HEK293 (cell line): ENCODE data around the gene ASGR2.

ENCODE experiments used
- CTCF ChIA-PET: fragments of 350-600 bp; formaldehyde crosslinking; extraction: SDS; loops from one replicate; lab custom pipeline; 2021; ENCODE audit warnings: antibody characterized with exemption; lab: Yijun Ruan, JAX
- POLR2A ChIA-PET: fragments of 300-600 bp; formaldehyde crosslinking; extraction: SDS; loops from one replicate; lab custom pipeline; 2020; ENCODE audit warnings: antibody characterized with exemption, inconsistent platforms; lab: Yijun Ruan, JAX
- H3K27ac ChIP-seq: fragments of 200-500 bp; sonication (Bioruptor generic); 2 replicates; pipeline ENCODE4 v1.5.1; 2014; ENCODE audit warnings: low read depth, low read length, control low read depth, inconsistent platforms; ENCODE audit errors: extremely low read depth
- H3K36me3 ChIP-seq, 2 experiments: fragments of 200-500 bp in 1 of 2; sonication (Bioruptor generic) in 1 of 2; 1 replicate in 1 of 2; 2 replicates in 1 of 2; pipeline ENCODE4 v1.5.1; 2014 to 2017; ENCODE audit warnings: inconsistent platforms in 2 of 2, low read length in 2 of 2; ENCODE audit not compliant: control insufficient read depth in 2 of 2, insufficient read depth in 1 of 2
- H3K4me1 ChIP-seq: fragments of 200-500 bp; sonication (Bioruptor generic); 2 replicates; pipeline ENCODE4 v1.5.1; 2014; ENCODE audit warnings: mild to moderate bottlenecking, low read length, inconsistent platforms; ENCODE audit not compliant: control insufficient read depth, insufficient read depth
- H3K4me3 ChIP-seq: 2 replicates; pipeline ENCODE4 v1.5.1; 2011; ENCODE audit warnings: low read depth, mild to moderate bottlenecking, control low read depth, low read length, moderate library complexity
- H3K9me3 ChIP-seq: fragments of 200-500 bp; sonication (Bioruptor generic); 2 replicates; pipeline ENCODE4 v1.5.1; 2014; ENCODE audit warnings: low read depth, low read length, inconsistent platforms; ENCODE audit not compliant: control insufficient read depth, insufficient read depth
- BCL11A ChIP-seq: fragments of 450-650 bp; formaldehyde crosslinking; IDR thresholded peaks from 2 replicates; pipeline ENCODE4 v1.5.1; 2016; ENCODE audit warnings: low read depth, missing biosample characterization, missing genetic modification characterization
- BCL11B ChIP-seq: fragments of 450-650 bp; formaldehyde crosslinking; IDR thresholded peaks from 2 replicates; pipeline ENCODE4 v1.5.1; 2016; ENCODE audit warnings: low read depth, missing biosample characterization, missing genetic modification characterization
- FEZF1 ChIP-seq: fragments of 450-650 bp; formaldehyde crosslinking; IDR thresholded peaks from 2 replicates; pipeline ENCODE4 v1.5.1; 2016; ENCODE audit warnings: missing biosample characterization, missing genetic modification characterization
- GLIS1 ChIP-seq: fragments of 450-650 bp; formaldehyde crosslinking; IDR thresholded peaks from 2 replicates; pipeline ENCODE4 v1.5.1; 2016; ENCODE audit warnings: missing biosample characterization, missing genetic modification characterization
- REPIN1 ChIP-seq: fragments of 450-650 bp; formaldehyde crosslinking; IDR thresholded peaks from 2 replicates; pipeline ENCODE4 v1.5.1; 2017; ENCODE audit warnings: missing biosample characterization, missing genetic modification characterization, low read depth
- SCRT1 ChIP-seq: fragments of 450-650 bp; formaldehyde crosslinking; IDR thresholded peaks from 2 replicates; pipeline ENCODE4 v1.5.1; 2016; ENCODE audit warnings: missing biosample characterization, missing genetic modification characterization, borderline replicate concordance
- ZBTB1 ChIP-seq: fragments of 450-650 bp; formaldehyde crosslinking; IDR thresholded peaks from 2 replicates; pipeline ENCODE4 v1.5.1; 2016; ENCODE audit warnings: missing biosample characterization, missing genetic modification characterization
- ZBTB48 ChIP-seq: fragments of 450-650 bp; formaldehyde crosslinking; IDR thresholded peaks from 2 replicates; pipeline ENCODE4 v1.5.1; 2016; ENCODE audit warnings: missing biosample characterization, missing genetic modification characterization
- ZFP69B ChIP-seq: fragments of 450-650 bp; formaldehyde crosslinking; IDR thresholded peaks from 2 replicates; pipeline ENCODE4 v1.5.1; 2016; ENCODE audit warnings: missing biosample characterization, missing genetic modification characterization
- ZNF140 ChIP-seq: fragments of 450-650 bp; formaldehyde crosslinking; IDR thresholded peaks from 2 replicates; pipeline ENCODE4 v1.5.1; 2016; ENCODE audit warnings: missing biosample characterization, missing genetic modification characterization
- ZNF169 ChIP-seq: fragments of 450-650 bp; formaldehyde crosslinking; IDR thresholded peaks from 2 replicates; pipeline ENCODE4 v1.5.1; 2016; ENCODE audit warnings: missing biosample characterization, missing genetic modification characterization
- ZNF24 ChIP-seq: fragments of 450-650 bp; formaldehyde crosslinking; IDR thresholded peaks from 2 replicates; pipeline ENCODE4 v1.5.1; 2016; ENCODE audit warnings: missing biosample characterization, missing genetic modification characterization
- ZNF473 ChIP-seq: fragments of 450-650 bp; formaldehyde crosslinking; IDR thresholded peaks from 2 replicates; pipeline ENCODE4 v1.5.1; 2017; ENCODE audit warnings: missing biosample characterization, missing genetic modification characterization
- ZNF510 ChIP-seq: fragments of 450-650 bp; formaldehyde crosslinking; IDR thresholded peaks from 2 replicates; pipeline ENCODE4 v1.5.1; 2018; ENCODE audit warnings: mild to moderate bottlenecking, missing genetic modification characterization, missing biosample characterization; ENCODE audit not compliant: insufficient replicate concordance
- ZNF514 ChIP-seq: fragments of 450-650 bp; formaldehyde crosslinking; IDR thresholded peaks from 2 replicates; pipeline ENCODE4 v1.5.1; 2016; ENCODE audit warnings: missing biosample characterization, missing genetic modification characterization
- ZNF521 ChIP-seq: fragments of 450-650 bp; formaldehyde crosslinking; IDR thresholded peaks from 2 replicates; pipeline ENCODE4 v1.5.1; 2017; ENCODE audit warnings: missing biosample characterization, mild to moderate bottlenecking, missing genetic modification characterization
- ZNF530 ChIP-seq: fragments of 450-650 bp; formaldehyde crosslinking; IDR thresholded peaks from 2 replicates; pipeline ENCODE4 v1.5.1; 2016; ENCODE audit warnings: low read depth, missing biosample characterization, missing genetic modification characterization
- ZNF560 ChIP-seq: fragments of 450-650 bp; formaldehyde crosslinking; IDR thresholded peaks from 2 replicates; pipeline ENCODE4 v1.5.1; 2017; ENCODE audit warnings: missing biosample characterization, missing genetic modification characterization, borderline replicate concordance
- ZNF571 ChIP-seq: fragments of 450-650 bp; formaldehyde crosslinking; IDR thresholded peaks from 2 replicates; pipeline ENCODE4 v1.5.0; 2017; ENCODE audit warnings: missing biosample characterization, missing genetic modification characterization
- ZNF585B ChIP-seq: fragments of 450-650 bp; formaldehyde crosslinking; IDR thresholded peaks from 2 replicates; pipeline ENCODE4 v1.5.1; 2016; ENCODE audit warnings: missing biosample characterization, missing genetic modification characterization
- ZNF629 ChIP-seq: fragments of 450-650 bp; formaldehyde crosslinking; IDR thresholded peaks from 2 replicates; pipeline ENCODE4 v1.5.1; 2017; ENCODE audit warnings: missing biosample characterization, missing genetic modification characterization
- ZNF660 ChIP-seq: fragments of 450-650 bp; IDR thresholded peaks from 2 replicates; pipeline ENCODE4 v1.5.1; 2018; ENCODE audit warnings: missing biosample characterization, mild to moderate bottlenecking, missing genetic modification characterization
- ZNF670 ChIP-seq: fragments of 450-650 bp; formaldehyde crosslinking; IDR thresholded peaks from 2 replicates; pipeline ENCODE4 v1.5.1; 2016; ENCODE audit warnings: missing biosample characterization, missing genetic modification characterization, low read depth
- ZNF707 ChIP-seq: fragments of 450-650 bp; formaldehyde crosslinking; IDR thresholded peaks from 2 replicates; pipeline ENCODE4 v1.5.1; 2016; ENCODE audit warnings: missing biosample characterization, missing genetic modification characterization
- ZNF76 ChIP-seq: fragments of 450-650 bp; formaldehyde crosslinking; IDR thresholded peaks from 2 replicates; pipeline ENCODE4; 2016; ENCODE audit warnings: low read depth, missing biosample characterization, missing genetic modification characterization, borderline replicate concordance
- ZNF792 ChIP-seq: fragments of 450-650 bp; formaldehyde crosslinking; IDR thresholded peaks from 2 replicates; pipeline ENCODE4 v1.5.1; 2016; ENCODE audit warnings: missing biosample characterization, missing genetic modification characterization
- ZNF837 ChIP-seq: fragments of 450-650 bp; formaldehyde crosslinking; IDR thresholded peaks from 2 replicates; pipeline ENCODE4 v1.5.1; 2016; ENCODE audit warnings: missing biosample characterization, missing genetic modification characterization
- TF ChIP-seq, protein P1 (sequence below): fragments of 450-650 bp; formaldehyde crosslinking; IDR thresholded peaks from 2 replicates; pipeline ENCODE4 v1.5.1; 2017; ENCODE audit warnings: missing biosample characterization, mild to moderate bottlenecking, missing genetic modification characterization, moderate library complexity
- TF ChIP-seq, protein P2 (sequence below): fragments of 450-650 bp; formaldehyde crosslinking; IDR thresholded peaks from 2 replicates; pipeline ENCODE4 v1.5.1; 2016; ENCODE audit warnings: missing biosample characterization, missing genetic modification characterization
- TF ChIP-seq, protein P3 (sequence below): fragments of 450-650 bp; formaldehyde crosslinking; optimal IDR thresholded peaks from 2 replicates; pipeline ENCODE3; 2016; ENCODE audit warnings: missing biosample characterization, mild to moderate bottlenecking, missing genetic modification characterization
- TF ChIP-seq, protein P4 (sequence below): fragments of 450-650 bp; formaldehyde crosslinking; IDR thresholded peaks from 2 replicates; pipeline ENCODE4 v1.5.1; 2016; ENCODE audit warnings: missing biosample characterization, missing genetic modification characterization

ASGR2 gene

DNA sequence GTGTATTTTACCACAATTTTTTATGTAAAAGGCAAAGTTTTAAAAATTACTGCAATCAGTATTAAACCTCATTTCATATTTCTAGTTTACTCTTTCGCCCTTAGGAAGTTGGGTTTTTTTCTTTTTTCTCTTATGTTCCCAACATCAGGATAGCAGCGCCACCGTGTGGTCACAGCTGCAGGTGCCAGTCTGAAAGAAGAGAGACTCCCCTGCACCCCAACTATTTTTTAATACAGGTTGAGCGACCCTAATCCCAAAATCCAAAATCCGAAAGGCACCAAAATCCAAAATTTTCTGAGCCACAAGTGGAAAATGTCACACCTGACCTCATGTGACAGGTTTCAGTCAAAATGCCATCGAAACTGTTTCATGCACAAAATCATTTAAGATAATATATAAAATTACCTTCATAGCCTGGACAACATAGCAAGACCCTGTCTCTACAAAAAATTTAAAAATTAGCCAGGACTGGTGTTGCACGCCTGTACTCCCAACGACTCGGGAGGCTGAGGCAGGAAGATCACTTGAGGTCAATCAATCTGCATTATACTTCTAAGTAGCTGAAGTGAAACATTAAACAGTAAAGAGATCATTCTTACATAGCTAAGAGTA, 21.8 kb upstream of the ASGR2 start (continued):
- TF ChIP-seq, protein P1, sequence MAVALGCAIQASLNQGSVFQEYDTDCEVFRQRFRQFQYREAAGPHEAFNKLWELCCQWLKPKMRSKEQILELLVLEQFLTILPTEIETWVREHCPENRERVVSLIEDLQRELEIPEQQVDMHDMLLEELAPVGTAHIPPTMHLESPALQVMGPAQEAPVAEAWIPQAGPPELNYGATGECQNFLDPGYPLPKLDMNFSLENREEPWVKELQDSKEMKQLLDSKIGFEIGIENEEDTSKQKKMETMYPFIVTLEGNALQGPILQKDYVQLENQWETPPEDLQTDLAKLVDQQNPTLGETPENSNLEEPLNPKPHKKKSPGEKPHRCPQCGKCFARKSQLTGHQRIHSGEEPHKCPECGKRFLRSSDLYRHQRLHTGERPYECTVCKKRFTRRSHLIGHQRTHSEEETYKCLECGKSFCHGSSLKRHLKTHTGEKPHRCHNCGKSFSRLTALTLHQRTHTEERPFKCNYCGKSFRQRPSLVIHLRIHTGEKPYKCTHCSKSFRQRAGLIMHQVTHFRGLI (tag by site-specific recombination) = no peak
- TF ChIP-seq ZNF629 (tag by site-specific recombination) (0 out of 2 replicates have a peak, but pooled peaks have one; percentile 9), ZNF530 (tag by site-specific recombination) (no peak), ZNF169 (tag by site-specific recombination) (no peak), ZNF792 (tag by site-specific recombination) (no peak), ZNF585B (no peak)
- TF ChIP-seq, protein P2, sequence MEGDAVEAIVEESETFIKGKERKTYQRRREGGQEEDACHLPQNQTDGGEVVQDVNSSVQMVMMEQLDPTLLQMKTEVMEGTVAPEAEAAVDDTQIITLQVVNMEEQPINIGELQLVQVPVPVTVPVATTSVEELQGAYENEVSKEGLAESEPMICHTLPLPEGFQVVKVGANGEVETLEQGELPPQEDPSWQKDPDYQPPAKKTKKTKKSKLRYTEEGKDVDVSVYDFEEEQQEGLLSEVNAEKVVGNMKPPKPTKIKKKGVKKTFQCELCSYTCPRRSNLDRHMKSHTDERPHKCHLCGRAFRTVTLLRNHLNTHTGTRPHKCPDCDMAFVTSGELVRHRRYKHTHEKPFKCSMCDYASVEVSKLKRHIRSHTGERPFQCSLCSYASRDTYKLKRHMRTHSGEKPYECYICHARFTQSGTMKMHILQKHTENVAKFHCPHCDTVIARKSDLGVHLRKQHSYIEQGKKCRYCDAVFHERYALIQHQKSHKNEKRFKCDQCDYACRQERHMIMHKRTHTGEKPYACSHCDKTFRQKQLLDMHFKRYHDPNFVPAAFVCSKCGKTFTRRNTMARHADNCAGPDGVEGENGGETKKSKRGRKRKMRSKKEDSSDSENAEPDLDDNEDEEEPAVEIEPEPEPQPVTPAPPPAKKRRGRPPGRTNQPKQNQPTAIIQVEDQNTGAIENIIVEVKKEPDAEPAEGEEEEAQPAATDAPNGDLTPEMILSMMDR (tag by site-specific recombination) = peak; percentile 44; the same call in 1 of the 2 replicates

DNA sequence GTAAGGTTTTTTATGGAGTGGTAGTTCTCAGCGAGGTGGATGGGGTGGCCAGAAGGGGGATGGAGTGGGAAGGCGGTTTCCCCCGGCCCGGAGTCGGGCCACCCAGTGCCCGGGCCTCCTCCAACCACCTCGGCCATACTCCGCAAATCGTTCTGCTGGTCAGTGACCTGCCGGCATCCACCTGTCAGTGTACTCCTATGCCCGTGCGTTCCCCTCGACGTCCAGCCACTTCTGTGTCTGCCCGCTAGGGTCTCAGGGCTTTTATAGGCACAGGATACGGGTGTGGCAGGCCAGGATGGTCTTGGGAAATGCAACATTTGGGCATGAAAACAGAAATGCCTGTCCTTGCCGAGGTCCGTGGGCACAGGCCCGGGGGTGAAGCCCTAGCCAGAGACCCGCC, 19.3 kb upstream of the ASGR2 start:
- POLR2A ChIA-PET = no interaction called here
- no peak for TF ChIP-seq ZFP69B
- no peak for TF ChIP-seq ZNF514 (tag by site-specific recombination)
- TF ChIP-seq ZNF473 (tag by site-specific recombination) = no peak
- TF ChIP-seq ZNF521 = no peak
- no peak for TF ChIP-seq ZNF670
- TF ChIP-seq ZNF140 (tag by site-specific recombination) = no peak
- TF ChIP-seq GLIS1 (tag by site-specific recombination) = no peak
- no peak for TF ChIP-seq REPIN1 (tag by site-specific recombination)
- no peak overlapping the region for H3K4me3 ChIP-seq
- no peaks in the 10 kb centered on the region for H3K36me3 ChIP-seq
- CTCF ChIA-PET = interaction anchor here (0.6 to 17.9 kb wide), 7 partner anchors 8 to 154 kb away, joined by 3 to 388 read pairs (median 4); partner anchors contain the start of gene SLC16A11
- H3K9me3 ChIP-seq = no peaks in the 10 kb centered on the region
- H3K4me1 ChIP-seq = no peaks in the 10 kb centered on the region
- no peak overlapping the region for H3K27ac ChIP-seq

DNA sequence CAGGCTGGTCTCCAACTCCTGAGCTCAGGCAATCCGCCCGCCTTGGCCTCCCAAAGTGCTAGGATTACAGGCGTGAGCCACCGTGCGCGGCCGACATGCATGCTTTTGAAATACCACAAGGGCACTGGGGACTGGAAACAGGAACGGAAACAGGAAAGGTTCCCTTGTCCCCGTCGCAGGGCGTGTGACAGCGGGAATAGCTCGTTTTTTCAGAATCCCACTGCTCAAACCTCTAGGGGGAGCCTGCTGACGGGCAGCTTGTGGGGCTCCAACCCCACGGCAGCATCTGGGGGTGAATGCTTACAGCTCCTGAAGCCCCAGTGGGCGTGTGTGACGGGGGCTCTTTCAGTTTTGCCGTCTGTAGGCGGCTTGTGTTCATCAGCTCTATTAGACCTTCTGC, 18.8 kb upstream of the ASGR2 start:
- POLR2A ChIA-PET = no interaction called here
- Histone ChIP-seq H3K27ac (no peak overlapping the region), H3K4me3 (no peak overlapping the region), H3K9me3 (no peaks in the 10 kb centered on the region), H3K36me3 (no peaks in the 10 kb centered on the region), H3K4me1 (no peaks in the 10 kb centered on the region)
- CTCF ChIA-PET = interaction anchor here (0.6 to 17.9 kb wide), 7 partner anchors 8 to 155 kb away, joined by 3 to 388 read pairs (median 4); partner anchors contain the start of gene SLC16A11
- TF ChIP-seq ZNF560 (no peak), ZBTB48 (no peak), ZNF707 (tag by site-specific recombination) (no peak), SCRT1 (tag by site-specific recombination) (no peak), ZBTB1 (no peak), ZNF837 (tag by site-specific recombination) (no peak), ZNF76 (no peak), BCL11A (tag by site-specific recombination) (no peak), ZNF510 (tag by site-specific recombination) (no peak), FEZF1 (tag by site-specific recombination) (no peak), BCL11B (tag by site-specific recombination) (no peak), ZNF24 (tag by site-specific recombination) (no peak), ZNF660 (tag by site-specific recombination) (no peak), ZNF571 (tag by site-specific recombination) (no peak)
- TF ChIP-seq, protein P3, sequence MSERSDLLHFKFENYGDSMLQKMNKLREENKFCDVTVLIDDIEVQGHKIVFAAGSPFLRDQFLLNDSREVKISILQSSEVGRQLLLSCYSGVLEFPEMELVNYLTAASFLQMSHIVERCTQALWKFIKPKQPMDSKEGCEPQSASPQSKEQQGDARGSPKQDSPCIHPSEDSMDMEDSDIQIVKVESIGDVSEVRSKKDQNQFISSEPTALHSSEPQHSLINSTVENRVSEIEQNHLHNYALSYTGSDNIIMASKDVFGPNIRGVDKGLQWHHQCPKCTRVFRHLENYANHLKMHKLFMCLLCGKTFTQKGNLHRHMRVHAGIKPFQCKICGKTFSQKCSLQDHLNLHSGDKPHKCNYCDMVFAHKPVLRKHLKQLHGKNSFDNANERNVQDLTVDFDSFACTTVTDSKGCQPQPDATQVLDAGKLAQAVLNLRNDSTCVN (tag by site-specific recombination) = no peak
- TF ChIP-seq, protein P4, sequence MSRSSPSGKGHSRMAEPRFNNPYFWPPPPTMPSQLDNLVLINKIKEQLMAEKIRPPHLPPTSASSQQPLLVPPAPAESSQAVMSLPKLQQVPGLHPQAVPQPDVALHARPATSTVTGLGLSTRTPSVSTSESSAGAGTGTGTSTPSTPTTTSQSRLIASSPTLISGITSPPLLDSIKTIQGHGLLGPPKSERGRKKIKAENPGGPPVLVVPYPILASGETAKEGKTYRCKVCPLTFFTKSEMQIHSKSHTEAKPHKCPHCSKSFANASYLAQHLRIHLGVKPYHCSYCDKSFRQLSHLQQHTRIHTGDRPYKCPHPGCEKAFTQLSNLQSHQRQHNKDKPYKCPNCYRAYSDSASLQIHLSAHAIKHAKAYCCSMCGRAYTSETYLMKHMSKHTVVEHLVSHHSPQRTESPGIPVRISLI = no peak
